Activated CD8-positive, alpha-beta memory T cell treated with anti-CD3 and anti-CD28 coated beads, Interleukin-2, amount 50 U/mL, for 1 hour (primary cell): ENCODE data around the gene CHD9.
"Not testable (repeated sequence)": the region's sequence is repeated elsewhere in the genome, so short reads cannot be mapped to it uniquely, and the experiment has no call there.

Source experiments
- DNase-seq: peaks from one replicate; pipeline ENCODE4 v3.0.0-alpha.2; 2020; ENCODE audit errors: extremely low read depth

Gene CHD9

DNA sequence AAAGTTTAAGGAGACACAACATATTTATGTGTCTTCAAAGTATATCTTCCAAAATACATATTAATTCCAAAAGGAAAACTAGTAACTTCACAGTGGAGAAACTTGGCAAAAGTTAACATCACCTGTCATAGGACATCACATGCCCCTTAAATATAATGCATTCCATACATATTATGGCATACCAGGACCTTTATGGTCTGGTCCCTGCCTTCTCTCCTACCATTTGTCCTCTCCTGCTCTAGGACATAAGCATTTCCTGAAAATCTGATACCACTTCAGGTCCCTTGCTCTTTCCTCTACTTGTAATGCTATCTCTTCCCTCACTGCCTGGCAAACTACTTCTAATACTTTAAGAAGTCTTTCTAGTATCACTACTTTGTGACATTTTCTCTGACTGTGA, 211.4 kb downstream of the CHD9 start:
- DNase-seq = no peak

DNA sequence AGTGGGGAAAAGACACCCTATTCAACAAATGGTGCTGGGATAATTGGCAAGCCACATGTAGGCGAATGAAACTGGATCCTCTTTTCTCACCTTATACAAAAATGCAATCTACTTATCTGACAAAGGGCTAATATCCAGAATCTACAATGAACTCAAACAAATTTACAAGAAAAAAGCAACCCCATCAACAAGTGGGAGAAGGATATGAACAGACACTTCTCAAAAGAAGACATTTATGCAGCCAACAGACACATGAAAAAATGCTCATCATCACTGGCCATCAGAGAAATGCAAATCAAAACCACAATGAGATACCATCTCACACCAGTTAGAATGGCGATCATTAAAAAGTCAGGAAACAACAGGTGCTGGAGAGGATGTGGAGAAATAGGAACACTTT, 223.7 kb downstream of the CHD9 start:
- DNase-seq = not testable (repeated sequence)

DNA sequence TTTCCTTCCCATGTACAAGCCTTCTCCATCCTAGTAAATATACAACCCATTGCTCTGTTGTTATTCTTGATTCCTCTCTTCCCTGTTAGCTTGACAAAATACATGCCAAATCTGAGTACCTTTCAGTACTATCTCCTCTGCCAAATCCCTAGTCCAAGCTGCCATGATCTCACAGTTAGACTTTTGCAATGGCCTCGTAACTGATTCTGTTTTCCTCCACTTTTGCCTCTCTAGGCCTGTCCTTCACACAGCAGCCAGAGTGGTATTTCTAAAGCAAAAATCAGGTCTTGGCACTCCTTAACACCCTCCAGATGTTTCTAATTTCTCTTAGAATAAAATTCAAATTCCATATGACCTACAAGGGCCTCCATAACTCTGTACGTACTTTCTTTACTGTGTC, 226.5 kb downstream of the CHD9 start:
- no peak for DNase-seq

DNA sequence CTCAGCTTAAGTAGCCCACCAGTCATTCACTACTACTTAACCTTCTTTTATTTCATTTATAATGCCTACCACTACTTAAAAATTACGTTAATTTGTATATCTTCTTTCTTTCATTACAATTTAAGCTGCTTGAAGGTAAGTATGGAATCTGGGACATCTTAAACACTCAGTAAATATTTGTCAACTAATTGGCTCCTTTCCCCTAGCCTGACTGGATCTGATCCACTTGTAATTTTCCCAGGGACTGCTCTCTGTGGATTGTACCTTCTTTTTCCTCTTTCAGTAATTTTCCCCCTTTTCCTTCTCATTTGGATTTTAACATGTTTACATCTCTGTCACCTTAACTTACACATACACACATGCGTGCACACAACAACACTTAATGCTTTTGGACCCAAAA, 227.1 kb downstream of the CHD9 start:
- DNase-seq = no peak

DNA sequence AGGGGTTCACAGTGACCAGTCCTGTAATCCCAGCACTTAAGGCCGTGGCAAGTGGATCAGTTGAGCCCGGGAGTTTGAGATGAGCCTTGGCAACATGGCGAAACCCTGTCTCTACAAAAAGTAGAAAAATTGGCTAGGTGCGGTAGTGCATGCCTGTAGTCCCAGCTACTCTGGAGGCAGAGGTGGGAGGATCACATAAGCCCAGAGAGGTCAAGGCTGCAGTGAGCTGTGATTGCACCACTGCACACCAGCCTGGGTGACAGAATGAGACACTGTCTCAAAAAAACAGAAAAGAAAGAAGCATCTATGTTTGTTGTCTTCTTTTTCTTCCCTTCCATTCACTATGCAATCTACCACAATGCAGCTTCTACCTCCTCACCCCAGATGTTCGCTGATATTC, 227.5 kb downstream of the CHD9 start:
- no peak for DNase-seq

DNA sequence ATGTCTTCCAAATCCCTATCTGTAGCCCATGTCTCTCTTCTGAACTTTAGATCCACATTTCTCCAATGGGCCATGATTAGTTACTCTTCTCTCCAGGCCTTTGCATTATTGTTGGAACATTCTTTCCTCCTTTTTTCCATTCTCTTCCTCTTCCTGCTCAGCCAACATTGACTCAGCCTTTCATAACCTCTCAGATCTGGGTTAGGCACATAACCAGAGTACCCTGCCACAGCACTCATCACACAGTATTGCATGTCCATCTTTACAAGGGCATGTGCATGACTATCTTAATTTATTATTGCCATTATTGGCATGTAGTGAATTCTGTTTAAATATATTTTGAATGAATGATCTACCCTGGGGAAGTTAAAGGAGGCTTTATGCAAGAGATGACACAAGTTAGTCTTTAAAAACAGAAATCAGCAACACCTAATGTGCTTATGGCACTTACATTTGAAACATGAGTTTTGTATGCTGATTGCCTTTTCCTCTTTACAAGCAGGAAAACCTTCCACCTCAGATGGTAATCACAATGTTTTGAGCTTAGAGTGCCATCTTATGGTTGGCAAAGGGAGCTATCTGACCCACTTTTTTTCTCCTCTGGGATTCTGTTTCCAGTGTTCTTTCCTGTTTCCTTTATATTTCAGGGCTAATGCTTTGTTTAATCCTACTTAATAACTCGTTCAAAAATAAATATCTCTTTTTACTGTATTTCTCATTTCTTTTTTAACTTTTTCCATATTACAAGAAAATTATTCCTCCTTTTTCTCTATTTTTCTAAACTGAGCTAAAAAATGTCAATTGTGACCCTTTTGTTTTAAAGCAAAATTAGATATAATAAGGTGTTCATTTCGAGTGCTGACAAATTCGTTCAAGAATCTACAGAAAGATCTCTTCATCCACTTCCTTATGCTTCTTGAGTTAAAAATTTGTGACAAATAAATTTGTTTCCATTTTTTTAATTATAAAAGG, 228.5 kb downstream of the CHD9 start:
- no peak for DNase-seq

DNA sequence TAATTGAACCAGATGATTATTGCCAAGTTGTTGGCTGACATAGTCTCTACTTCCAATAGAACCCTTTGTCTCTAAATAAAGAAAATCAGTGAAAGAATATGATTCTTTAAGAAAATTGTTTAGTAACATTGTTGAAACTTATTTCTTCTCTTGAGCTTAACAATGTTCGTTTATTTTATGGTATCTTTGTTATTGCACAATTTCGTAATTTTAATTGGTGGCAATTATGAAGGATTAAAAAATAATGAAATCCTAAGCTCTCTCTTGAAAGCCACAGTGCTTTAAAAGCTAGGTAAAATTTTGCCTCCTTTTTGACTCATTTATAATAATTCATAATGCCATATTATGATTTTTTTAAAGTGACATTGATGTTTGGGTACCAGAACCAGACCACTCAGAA, 230.4 kb downstream of the CHD9 start:
- DNase-seq = no peak

DNA sequence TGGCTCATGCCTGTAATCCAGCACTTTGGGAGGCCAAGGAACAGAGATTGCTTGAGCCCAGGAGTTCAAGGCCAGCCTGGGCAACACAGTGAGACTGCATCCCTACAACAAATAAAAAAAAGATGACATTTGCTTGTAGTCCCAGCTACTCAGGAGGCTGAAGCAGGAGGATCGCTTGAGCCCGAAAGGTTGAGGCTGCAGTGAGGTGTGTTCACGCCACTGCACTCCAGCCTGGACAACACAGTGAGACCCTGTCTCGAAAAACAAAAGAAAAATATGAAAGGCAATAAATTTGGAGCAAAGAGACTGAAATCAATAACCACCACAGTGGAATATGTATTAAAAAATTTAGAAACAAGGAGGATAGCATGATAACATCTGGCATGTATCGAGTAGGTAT, 235.7 kb downstream of the CHD9 start:
- no peak for DNase-seq

DNA sequence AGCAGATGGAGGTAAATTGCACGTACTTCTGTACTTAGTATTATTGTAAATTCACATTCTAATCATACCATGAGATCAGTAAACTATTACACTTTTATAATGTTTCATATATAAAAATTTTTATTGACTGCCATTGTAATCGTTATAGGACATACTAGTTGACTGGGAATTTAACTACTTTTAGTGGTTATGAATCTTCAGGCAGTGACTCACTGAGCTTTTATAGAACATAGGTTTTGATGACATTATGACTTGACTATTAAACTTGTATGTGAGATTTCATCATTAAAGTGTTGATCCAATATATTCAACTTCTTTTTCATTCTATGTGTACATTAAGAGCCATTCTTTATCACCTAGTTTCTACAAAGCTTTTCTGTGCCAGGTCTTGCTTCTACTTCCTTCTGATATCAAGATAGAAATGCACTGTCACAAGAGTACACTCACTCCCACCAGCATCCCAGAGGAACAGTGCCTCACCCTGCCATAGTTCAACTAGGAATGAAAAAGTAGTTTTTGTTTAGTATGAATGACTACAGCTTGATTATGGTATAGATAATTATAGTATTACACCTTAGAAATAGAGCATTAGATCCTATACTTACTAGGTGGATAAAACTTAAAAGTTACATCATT, 237.1 kb downstream of the CHD9 start:
- no peak for DNase-seq

DNA sequence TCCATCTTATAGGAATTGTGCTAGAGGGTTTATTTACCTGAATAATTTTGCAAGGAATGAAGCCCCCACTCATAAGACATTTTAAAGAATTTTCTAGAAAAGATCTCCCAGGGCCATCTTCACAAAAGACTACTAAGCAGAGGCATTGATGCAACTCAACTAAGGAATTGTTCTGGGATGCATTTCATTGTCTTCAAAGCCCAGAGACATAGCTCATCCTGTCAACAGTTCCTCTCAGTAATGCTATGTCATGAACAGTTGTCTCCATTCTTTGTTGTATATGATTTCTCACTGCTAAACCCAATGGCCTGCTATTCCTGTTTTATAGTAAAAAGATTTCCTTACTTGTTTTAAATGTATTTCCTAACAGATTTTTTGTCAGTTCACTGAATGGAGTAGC, 242.7 kb downstream of the CHD9 start:
- DNase-seq = no peak

DNA sequence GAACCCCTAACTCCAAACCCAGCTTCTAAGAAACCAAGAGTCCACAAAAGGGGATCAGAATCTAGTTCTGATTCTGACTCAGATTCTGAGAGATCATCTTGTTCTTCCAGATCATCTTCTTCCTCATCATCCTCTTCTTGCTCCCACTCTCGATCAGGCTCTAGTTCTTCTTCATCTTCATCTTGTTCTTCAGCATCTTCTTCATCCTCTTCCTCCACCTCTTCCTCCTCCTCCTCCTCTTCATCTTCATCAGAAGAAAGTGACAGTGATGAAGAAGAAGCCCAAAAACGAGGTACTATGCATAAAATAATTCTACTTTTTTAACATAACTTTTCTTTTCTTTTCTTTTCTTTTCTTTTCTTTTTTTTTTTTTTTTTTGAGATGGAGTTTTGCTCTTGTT, 249.5 kb downstream of the CHD9 start:
- no peak for DNase-seq

DNA sequence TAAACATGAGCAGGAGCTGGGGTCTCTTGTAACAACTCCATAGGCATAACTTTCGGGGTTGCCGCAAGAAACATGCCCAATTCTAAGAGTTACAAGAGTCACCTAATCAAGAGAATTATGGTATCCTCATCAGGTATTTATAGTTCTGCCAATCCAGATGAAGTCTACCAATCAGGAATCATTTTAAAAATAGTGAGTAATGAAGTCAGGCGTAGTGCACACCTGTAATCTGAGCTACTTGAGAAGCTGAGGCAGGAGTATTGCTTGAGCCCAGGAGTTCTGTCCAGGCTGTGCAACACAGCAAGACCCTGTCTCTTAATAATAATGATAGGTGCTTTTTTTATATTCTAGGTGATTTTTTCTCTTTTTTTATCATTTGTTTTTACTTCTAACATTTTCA, 251.0 kb downstream of the CHD9 start:
- DNase-seq = no peak

DNA sequence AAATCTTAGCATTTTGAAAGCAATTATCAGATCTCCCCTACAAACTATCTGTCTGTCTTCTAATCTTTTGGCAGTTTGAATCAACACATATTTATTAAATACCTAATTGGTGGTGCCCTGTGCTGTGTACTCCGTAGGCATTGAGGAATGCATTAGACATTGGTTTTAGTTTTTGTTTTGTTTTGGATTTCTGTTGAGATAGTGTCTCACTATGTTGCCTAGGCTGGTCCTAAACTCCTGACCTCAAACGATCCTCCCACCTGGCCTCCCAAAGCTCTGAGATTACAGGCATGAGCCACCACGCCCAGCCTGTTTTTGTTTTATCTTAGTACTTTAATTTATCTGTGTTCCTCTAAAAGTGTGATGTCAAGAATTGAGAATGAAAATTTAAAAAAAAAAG, 254.7 kb downstream of the CHD9 start:
- no peak for DNase-seq

DNA sequence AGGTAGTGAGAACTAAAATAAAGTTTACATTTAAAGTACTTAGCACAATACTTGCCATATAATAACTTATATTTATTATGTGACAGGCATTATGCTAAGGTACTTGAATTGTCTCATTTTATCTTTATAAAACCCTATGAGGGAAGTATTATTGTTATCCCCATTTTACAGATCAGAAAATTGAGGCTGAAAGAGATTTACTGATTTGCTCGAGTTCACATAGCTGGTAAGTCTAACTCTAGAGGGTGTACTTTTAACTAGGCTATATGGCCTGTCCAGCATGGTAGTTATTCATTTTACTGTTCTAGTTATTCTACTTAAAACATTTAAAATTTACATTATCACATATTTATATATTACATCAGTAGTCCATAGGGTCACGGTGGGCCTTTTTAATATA, 266.2 kb downstream of the CHD9 start:
- no peak for DNase-seq

DNA sequence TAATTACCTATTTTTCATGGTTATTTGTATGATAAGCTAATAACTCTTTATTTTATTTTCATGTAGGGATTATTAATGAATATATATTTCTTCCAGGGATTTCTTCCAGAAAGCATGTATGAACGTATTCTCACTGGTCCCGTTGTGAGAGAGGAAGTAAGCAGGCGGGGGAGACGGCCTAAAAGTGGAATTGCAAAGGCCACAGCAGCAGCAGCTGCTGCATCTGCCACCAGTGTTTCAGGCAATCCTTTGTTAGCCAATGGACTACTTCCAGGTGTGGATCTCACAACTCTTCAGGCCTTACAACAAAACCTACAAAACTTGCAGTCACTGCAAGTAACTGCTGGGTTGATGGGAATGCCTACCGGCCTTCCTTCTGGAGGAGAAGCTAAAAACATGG, 269.1 kb downstream of the CHD9 start:
- DNase-seq = no peak

DNA sequence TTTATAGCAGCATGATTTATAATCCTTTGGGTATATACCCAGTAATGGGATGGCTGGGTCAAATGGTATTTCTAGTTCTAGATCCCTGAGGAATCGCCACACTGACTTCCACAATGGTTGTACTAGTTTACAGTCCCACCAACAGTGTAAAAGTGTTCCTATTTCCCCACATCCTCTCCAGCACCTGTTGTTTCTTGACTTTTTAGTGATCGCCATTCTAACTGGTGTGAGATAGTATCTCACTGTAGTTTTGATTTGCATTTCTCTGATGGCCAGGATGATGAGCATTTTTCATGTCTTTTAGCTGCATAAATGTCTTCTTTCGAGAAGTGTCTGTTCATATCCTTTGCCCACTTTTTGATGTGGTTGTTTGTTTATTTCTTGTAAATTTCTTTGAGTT, 276.2 kb downstream of the CHD9 start:
- not testable (repeated sequence) for DNase-seq

DNA sequence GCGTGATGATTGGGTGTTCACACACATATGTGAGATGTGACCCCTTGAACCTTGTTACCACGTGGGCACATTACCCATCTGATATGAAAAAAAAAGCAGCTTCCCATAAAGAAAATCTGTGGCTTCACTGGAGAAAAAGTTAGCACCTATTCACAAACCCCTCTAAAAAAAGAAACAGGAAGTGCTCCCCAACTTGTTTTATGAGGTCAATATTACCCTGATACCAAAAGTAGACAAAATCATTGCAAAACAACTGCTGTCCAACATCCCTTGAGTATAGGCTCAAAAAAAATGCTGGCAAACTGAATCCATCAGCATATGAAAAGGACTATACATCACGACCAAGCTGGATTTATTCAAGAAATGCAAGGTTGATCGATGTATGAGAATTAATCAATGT, 279.8 kb downstream of the CHD9 start:
- DNase-seq = no peak

DNA sequence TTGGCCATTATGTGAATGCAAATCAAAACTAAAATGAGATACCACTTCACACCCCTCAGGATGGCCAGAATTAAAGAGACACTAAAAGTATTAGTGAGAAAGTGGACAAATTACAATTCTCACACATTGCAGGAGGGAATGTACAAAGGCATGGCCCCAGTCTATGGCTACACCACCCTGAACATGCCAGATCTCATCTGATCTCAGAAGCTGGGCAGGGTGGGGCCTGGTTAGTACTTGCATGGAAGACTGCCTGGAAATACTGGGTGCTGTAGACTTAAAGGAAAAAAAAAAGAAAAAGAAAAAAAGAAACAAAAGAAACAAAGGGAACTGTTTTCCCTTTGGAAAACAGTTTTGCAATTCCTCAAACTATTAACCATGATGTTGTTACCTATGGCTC, 282.5 kb downstream of the CHD9 start:
- DNase-seq = no peak

DNA sequence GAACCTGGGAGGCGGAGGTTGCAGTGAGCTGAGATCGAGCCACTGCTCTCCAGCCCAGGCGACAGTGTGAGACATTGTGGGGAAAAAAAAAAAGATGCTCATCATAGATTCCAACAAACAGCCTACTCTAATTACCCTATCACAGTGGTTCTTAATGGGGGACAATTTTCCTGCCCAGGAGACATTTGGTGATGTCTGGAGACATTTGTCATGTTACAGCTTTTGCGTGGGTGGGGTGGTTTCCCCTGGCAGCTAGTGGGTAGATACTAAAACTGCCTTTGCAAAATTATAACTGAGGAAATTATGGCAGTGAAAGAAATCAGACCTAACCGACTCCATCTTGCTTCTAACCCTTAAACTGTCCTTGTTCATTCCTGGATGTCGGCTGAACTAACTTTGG, 287.0 kb downstream of the CHD9 start:
- no peak for DNase-seq

DNA sequence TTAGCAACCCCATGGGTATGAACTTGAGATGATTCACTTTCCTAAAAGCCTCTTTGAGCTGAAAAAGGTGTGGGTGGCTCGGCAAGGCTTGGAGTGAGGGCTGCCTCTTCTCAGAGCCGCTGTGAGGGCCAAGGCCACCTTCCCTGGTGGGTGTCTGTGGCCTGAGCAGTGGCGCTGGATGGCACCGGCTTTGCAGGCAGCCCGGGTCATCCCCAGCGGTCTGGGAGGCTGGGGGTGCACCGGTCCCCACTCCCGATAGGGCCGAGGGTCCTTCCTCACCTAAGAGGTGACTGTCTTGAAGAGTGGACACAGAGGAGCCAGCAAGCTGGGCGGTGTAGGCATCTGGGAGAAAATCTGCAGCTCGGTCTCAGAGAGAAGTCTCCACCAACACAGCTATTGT, 300.3 kb downstream of the CHD9 start:
- DNase-seq = no peak

DNA sequence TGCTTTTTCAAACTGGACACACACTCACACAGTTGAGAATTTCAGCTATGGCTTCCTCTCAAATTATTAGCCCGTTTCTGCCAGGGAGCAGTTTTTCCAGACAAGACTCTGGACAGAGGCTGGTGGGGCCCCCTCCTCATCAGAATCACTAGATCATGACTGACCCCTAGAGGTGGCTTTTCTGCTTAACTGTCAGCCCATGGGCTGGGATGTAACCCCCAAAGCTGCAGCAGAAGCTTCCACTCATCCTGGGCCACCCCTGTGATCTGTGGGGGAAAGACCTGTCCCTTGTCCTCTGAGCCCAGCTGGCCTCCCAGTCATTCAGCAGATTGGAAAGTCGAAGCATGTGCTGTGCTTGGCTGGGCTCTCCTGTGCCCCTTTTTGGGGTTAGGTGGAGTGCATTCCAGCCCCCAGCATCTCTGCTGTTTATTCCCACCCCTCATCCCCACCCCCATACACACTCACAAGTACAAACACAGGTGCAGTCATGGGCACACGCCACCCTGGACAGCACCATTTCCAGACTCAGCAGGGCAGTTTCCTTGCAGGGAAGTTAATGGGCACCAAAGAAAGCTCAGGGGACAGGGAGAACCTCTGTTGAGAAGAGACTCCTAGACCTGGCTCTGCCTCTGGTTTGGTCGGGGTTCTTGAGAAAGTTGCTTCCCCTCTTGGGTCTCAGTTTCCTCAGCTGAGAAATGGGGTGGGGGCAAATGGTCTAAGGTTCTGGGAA, 301.9 kb downstream of the CHD9 start:
- DNase-seq = no peak

DNA sequence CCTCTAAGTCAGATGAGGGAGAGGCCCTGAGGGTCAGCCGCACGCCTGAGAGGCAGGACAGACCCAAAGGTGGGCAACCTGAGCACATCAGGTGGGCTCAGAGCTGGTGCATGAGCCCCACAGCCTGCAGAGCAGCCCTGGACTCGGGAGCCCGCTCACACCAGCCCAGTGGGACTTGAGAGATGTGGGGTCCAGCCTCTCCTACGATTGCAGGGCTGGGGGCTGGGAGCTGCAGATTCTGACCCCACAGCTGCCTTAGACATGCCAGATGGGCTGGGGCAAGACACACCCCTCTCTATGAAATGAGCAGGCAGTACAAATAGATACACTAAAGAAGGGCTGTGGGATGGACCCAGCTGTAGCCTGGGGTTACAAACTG, 302.4 kb downstream of the CHD9 start:
- no peak for DNase-seq

DNA sequence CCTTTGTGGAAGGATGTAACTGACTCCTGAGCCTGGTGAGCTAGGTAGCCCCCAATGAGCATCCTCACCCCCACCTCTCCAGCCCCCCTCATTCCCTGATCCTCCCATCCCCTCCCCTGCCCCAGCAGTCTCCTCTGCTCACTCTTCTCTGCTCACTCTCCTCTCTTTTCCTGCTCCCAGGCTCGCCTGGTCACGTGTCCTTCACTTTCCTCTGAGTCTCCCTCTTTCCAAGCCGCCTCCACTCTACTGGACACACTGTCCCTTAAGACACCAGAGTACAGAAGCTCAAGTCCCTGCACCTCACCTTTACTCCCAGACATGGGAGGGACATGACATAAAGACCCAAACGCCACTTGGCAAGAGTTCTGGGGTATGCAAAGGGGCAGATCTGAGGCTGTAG, 303.2 kb downstream of the CHD9 start:
- DNase-seq = no peak
